HG02938 (cell line): ENCODE results near the gene CAVIN2.
"Not testable (repeated sequence)": the region's sequence is repeated elsewhere in the genome, so short reads cannot be mapped to it uniquely, and the experiment has no call there.

ENCODE experiments used
- ATAC-seq: cut with Tn5 transposase; IDR thresholded peaks from one replicate; pipeline ENCODE4 v1.9.1; 2021; ENCODE audit warnings: mild to moderate bottlenecking, moderate library complexity; ENCODE audit not compliant: unreplicated experiment

CAVIN2 gene

DNA sequence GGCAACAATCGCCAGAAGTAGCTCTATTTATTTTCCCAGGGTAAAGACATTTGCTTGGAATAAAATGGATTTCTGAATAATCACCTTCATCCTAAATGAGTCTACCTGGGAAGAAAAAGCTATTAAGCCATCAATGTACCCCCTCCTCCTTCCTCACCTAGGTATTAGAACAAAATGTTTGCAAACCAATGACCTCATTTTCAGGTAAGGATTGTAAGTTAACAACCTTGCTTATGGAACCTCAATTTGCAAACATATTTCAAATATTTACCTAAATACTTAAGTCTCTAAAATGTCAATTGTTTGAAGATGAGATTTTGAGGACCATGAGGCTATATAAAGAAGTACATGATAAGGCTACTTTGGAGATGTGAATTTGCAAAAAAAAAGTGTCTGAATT, 43.9 kb downstream of the CAVIN2 start:
- no peak for ATAC-seq

DNA sequence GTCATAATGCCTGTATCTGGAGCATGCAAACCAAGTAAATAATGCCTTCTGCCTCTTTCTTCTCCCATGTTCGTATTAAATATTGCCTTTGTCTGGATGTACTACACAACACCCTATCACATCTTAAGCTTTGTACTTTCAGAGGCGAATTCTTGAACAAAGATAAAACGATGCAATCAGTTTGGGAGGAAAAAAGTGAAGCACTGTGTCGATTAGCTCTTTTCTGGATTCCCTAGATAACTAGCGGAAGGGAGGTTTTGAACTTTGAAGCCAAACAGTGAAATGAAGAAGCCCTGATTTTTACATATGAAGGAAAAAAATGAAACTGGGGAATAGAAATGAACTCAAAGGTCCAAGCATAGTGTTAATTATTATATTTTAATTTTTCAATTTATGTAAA, 44.7 kb downstream of the CAVIN2 start:
- no peak for ATAC-seq

DNA sequence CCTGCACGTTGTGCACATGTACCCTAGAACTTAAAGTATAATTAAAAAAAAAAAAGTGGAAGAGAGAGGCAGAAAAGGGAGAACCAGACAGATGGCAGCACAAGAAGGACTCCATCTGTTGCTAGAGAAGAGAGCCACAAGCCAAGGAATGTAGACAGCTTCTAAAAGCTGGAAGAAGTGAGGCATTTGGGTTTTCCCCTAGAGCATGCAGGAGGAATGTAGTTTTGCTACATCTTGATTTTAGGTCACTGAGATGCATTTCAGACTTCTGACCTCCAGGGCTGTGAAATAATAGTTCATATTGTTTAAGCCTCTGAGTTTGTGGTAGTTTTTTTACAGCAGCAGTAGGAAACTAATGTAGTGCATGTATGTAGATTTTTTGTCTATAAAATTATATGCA, 46.0 kb downstream of the CAVIN2 start:
- ATAC-seq, result no peak

DNA sequence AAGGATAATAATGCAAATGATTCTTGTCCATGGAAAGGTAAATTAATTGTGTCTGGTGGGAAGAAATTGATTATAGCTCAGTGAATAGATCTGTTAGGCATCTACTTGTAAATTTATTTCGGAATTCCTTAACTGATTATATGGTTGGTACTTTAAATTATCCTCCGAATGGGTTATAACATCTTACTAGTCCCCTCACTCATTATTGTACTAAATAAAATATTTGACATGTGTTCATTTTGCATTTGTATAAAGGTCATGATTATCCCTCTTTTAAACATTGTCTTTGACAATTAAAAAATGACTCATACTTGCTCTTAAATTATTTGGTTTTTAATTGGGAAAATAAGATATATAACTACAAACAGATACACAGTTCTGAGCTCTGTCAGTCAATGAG, 47.4 kb downstream of the CAVIN2 start:
- ATAC-seq, result no peak

DNA sequence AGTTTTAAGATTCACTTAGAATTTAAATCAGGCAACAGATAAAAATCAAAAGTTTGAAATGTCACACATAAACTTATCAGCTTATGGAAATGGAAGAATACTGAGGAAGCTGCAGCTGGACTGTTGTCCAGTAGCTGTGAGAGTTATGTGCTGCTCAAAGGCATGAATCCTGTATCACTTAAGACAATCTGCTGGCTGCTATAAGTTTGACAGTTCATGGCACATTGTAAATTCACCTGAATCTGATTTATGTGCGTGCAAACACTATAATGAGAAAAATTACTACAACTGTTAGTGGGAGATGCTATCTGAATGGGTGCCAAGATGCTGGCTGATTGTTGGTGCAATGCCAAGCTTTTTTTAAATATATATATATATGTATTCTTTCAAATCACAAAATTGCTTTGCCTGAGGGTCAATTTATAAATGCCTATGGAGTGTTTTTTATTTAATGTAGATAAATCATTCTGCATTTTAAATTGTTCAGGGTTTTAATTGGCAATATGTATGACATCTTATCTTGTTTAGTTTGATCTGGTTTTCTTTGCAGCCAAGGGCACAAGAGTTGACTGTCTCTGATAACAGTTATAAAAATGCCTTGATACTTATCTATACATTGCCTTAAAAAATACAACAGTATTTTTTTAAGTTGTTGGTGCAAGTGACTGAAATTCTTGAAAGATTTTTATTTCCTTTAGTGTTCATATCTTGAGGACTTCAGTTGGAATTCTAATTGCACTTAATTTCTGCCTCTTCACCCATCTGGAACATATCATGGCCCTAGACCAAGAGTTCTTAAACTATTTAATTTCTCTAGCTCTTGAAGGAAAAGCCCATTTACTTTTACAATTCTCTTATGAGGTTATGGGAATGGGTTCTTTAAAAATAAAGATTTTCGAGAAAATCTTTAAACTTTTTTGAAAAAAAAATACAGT, 48.7 kb downstream of the CAVIN2 start:
- no peak for ATAC-seq

DNA sequence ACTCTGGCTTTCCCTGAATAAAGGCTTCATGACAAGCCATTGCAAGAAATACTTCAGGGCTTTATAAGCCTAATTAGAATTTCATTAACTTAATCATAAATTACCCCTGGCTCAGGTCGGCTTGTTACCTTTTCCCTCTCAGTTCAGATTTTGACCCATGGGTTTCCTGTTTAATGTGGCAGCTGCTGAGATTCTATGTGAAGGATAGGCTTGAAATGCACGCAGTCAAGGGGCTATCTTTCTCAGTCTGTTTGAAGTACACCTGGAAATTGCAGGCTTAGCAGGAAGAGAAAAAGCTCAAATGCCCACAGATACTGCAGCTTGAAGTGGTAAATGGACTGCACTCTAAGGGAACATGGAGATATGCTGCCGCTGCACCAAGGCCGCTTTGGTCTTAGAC, 49.4 kb downstream of the CAVIN2 start:
- ATAC-seq, result no peak

DNA sequence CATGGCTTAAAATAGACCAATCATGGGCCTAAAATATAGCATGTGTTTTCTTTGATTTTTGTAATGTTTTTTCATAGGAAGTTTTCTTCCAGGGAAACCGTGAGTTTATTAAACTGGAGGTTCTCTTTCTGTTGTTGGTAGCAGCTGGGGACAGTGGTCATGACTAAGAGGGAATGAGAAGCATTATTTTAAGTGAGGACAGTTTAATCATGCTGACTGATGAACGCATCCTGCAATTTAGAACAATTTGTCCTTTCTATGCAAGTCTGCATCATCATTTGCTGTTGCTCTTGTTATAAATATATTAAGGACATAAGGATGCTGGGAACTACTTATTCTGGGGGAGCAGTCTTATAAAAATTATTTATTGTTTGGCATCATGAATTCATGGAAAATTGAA, 51.2 kb downstream of the CAVIN2 start:
- ATAC-seq, result no peak

DNA sequence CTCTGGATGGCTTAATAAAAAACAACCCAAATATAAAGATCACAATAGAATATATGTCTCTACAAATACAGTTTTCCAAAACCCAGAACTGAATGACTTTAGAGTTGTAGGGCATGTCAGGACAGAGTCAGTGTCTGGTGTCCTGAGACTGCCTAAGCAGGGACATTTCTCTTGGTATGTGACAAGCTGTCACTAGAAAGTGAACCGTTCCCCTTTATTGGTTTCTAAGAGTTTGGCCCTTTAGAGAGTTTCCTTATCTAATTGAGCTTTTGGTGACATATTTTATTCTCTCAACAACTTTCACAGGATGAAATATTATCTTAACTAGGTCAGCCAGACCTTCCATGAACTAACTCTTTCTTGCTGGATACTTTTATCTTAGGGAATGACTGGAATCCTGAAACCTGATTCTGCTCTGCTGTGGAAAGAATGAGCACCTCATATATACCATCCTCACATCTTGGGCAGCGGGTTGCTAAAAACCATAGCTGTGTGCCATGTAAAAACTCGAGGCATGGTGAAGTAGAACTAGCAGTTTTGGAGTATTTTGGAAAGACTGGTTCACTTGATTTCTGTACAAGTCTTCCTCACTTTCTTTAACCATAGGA, 54.8 kb downstream of the CAVIN2 start:
- no peak for ATAC-seq

DNA sequence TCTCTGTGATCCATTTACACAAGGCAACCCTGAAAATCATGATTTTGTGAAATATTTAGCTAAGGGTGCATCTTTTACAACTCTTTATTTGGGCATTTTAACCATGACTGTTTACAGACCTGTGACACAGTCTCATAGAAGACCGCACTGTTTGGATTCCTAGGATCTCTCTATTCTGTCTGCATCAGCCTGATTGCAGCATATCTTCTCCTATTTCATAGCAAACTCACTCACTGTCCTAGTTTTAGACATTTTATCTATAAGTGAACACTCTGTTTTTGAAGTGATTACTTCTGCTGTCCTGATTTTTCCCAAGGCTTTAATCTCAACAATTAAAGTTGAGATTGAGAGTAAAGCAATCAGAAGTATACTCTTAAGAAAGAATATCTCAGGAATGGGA, 56.2 kb downstream of the CAVIN2 start:
- no peak for ATAC-seq

DNA sequence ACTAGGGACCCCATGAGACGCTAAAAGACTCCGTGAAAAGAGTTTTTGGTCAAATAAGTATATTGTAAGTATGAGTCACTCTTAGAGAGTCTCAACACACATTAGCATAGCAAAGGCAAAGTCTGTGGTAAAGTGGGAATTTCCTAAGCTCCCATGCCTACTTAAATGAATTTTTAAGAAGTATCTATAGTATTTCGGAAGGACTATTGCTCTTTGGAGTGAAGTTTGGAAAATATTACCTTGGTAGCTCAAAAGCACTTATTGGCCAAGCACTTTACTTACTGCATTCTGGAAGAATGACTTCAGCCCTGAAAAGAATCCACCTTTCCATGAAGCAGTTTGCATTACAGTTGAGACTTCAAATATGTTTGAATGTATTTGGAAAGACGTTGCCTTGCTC, 57.1 kb downstream of the CAVIN2 start:
- ATAC-seq, result no peak

DNA sequence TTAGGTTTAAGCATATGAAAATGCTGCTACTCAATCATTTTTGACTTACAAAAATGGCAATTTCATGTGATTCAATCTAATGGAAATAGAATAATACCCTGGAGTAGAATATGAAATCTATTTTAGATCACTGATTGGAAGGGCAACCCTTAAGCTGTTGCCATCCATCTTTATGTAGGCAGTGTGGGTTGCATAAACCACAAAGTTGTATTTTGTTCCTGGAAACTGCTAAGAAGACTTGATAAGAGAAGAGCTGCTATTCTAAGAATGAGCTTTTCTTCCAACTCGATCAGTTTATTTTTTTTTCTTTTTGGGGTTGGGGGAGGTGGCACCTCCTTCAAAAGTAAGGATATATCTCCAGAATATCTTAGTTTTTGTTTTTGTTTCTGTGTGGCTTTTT, 60.2 kb downstream of the CAVIN2 start:
- no peak for ATAC-seq

DNA sequence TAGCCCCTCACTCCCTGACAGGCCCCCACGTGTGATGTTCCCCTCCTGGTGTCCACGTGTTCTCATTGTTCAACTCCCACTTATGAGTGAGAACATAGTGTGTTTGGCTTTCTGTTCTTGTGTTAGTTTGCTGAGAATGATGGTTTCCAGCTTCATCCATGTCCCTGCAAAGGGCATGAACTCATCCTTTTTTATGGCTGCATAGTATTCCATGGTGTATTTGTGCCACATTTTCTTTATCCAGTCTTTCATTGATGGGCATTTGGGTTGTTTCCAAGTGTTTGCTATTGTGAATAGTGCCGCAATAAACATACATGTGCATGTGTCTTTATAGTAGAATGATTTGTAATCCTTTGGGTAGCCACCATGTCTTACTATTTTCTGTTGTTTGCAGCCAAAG, 61.2 kb downstream of the CAVIN2 start:
- not testable (repeated sequence) for ATAC-seq
